ENCODE results near the gene MAPK6.
"Not testable (repeated sequence)": the region's sequence is repeated elsewhere in the genome, so short reads cannot be mapped to it uniquely, and the experiment has no call there.

Gene MAPK6

GRCh38 chr15:52050416-52050815, 31.4 kb downstream of the MAPK6 start:
- no peaks in the 10 kb centered on the region for H4K20me1 ChIP-seq (ENCODE audit: insufficient read depth)
- no peak for TF ChIP-seq CTCF (conservative IDR thresholded peaks at IDR 0.05; ENCODE audit: low read depth, low read length)
- no peak overlapping the region for H2AFZ ChIP-seq (ENCODE audit: low read depth)
- H3K27ac ChIP-seq: no peak overlapping the region
- no peaks in the 10 kb centered on the region for H3K27me3 ChIP-seq (ENCODE audit: insufficient read depth, low read depth)
- no peaks in the 10 kb centered on the region for H3K4me1 ChIP-seq (ENCODE audit: low read depth, poor library complexity, severe bottlenecking)
- peaks cover 16% of the 10 kb centered on the region; the same call in 1 of the 2 replicates for H3K79me2 ChIP-seq (ENCODE audit: insufficient read depth, low read depth)
- H3K36me3 ChIP-seq (ENCODE audit: insufficient read depth): 0 out of 2 replicates have a peak, but pooled peaks cover 5% of the 10 kb centered on the region
- no peak overlapping the region for H3K9ac ChIP-seq
- H3K4me2 ChIP-seq: no peak overlapping the region
- H3K4me3 ChIP-seq (IDR thresholded peaks at IDR 0.05; ENCODE audit: insufficient read depth, low read depth, low read length): no peak overlapping the region

- Histone ChIP-seq H2AFZ (ENCODE audit: low read depth) (no peak overlapping the region), H3K9ac (no peak overlapping the region), H3K27me3 (ENCODE audit: insufficient read depth, low read depth) (no peaks in the 10 kb centered on the region), H3K4me1 (ENCODE audit: low read depth, poor library complexity, severe bottlenecking) (no peaks in the 10 kb centered on the region), H4K20me1 (ENCODE audit: insufficient read depth) (no peaks in the 10 kb centered on the region), H3K4me3 (IDR thresholded peaks at IDR 0.05; ENCODE audit: insufficient read depth, low read depth, low read length) (no peak overlapping the region), H3K79me2 (ENCODE audit: insufficient read depth, low read depth) (peaks cover 4% of the 10 kb centered on the region; the same call in 1 of the 2 replicates), H3K4me2 (no peak overlapping the region), H3K36me3 (ENCODE audit: insufficient read depth) (0 out of 2 replicates have a peak, but pooled peaks cover 5% of the 10 kb centered on the region), H3K27ac (no peak overlapping the region)
- no peak for TF ChIP-seq CTCF (conservative IDR thresholded peaks at IDR 0.05; ENCODE audit: low read depth, low read length)
Measured at GRCh38 chr15:52052066-52052935, 33.3 kb downstream of the MAPK6 start.

- H3K9ac ChIP-seq: no peak overlapping the region
- no peak overlapping the region for H3K27ac ChIP-seq
- H2AFZ ChIP-seq (ENCODE audit: low read depth): no peak overlapping the region
- no peaks in the 10 kb centered on the region; the same call in 1 of the 2 replicates for H3K79me2 ChIP-seq (ENCODE audit: insufficient read depth, low read depth)
- H3K4me1 ChIP-seq (ENCODE audit: low read depth, poor library complexity, severe bottlenecking): peaks cover 6% of the 10 kb centered on the region
- no peak overlapping the region for H3K4me2 ChIP-seq
- no peak for TF ChIP-seq CTCF (conservative IDR thresholded peaks at IDR 0.05; ENCODE audit: low read depth, low read length)
- no peaks in the 10 kb centered on the region for H3K27me3 ChIP-seq (ENCODE audit: insufficient read depth, low read depth)
- peaks cover 5% of the 10 kb centered on the region; the same call in 1 of the 2 replicates for H3K36me3 ChIP-seq (ENCODE audit: insufficient read depth)
- no peak overlapping the region for H3K4me3 ChIP-seq (IDR thresholded peaks at IDR 0.05; ENCODE audit: insufficient read depth, low read depth, low read length)
- H4K20me1 ChIP-seq (ENCODE audit: insufficient read depth): no peaks in the 10 kb centered on the region
Measured at GRCh38 chr15:52054381-52054780, 35.4 kb downstream of the MAPK6 start.

GRCh38 chr15:52054858-52055257, 35.8 kb downstream of the MAPK6 start:
- not testable (repeated sequence) for H2AFZ ChIP-seq (ENCODE audit: low read depth); H3K9ac ChIP-seq; H3K4me1 ChIP-seq (ENCODE audit: low read depth, poor library complexity, severe bottlenecking); H4K20me1 ChIP-seq (ENCODE audit: insufficient read depth); H3K4me2 ChIP-seq; H3K27me3 ChIP-seq (ENCODE audit: insufficient read depth, low read depth); H3K79me2 ChIP-seq (ENCODE audit: insufficient read depth, low read depth); H3K4me3 ChIP-seq (IDR thresholded peaks at IDR 0.05; ENCODE audit: insufficient read depth, low read depth, low read length); H3K36me3 ChIP-seq (ENCODE audit: insufficient read depth); H3K27ac ChIP-seq

GRCh38 chr15:52056001-52056400, 37.0 kb downstream of the MAPK6 start:
- Histone ChIP-seq H4K20me1 (ENCODE audit: insufficient read depth) (no peaks in the 10 kb centered on the region), H2AFZ (ENCODE audit: low read depth) (no peak overlapping the region), H3K79me2 (ENCODE audit: insufficient read depth, low read depth) (no peaks in the 10 kb centered on the region), H3K27me3 (ENCODE audit: insufficient read depth, low read depth) (no peaks in the 10 kb centered on the region), H3K4me3 (IDR thresholded peaks at IDR 0.05; ENCODE audit: insufficient read depth, low read depth, low read length) (no peak overlapping the region), H3K9ac (no peak overlapping the region), H3K27ac (no peak overlapping the region), H3K4me1 (ENCODE audit: low read depth, poor library complexity, severe bottlenecking) (peaks cover 14% of the 10 kb centered on the region), H3K36me3 (ENCODE audit: insufficient read depth) (no peaks in the 10 kb centered on the region; the same call in 1 of the 2 replicates), H3K4me2 (no peak overlapping the region)
- no peak for TF ChIP-seq CTCF (conservative IDR thresholded peaks at IDR 0.05; ENCODE audit: low read depth, low read length)

Data from KMS-11 (cell line).